Endothelial cell (in vitro differentiated cells): ENCODE measurements around the gene HS3ST3B1. TPM values are rescaled to one million over a fixed set of nuclear protein-coding genes. Genes with fewer than 3 reads are reported as not detected.

Experiments used
- DNase-seq: peaks from one replicate; pipeline ENCODE4 v3.0.0; 2021; ENCODE audit warnings: low spot score
- H3K27ac Mint-ChIP-seq: one replicate; pipeline ENCODE4 v1.8.0; 2021; ENCODE audit warnings: mixed read lengths, inconsistent platforms; ENCODE audit not compliant: unreplicated experiment
- H3K27me3 Mint-ChIP-seq: one replicate; pipeline ENCODE4 v1.8.0; 2021; ENCODE audit warnings: mild to moderate bottlenecking, moderate library complexity, mixed read lengths, inconsistent platforms; ENCODE audit not compliant: unreplicated experiment
- H3K36me3 Mint-ChIP-seq: one replicate; pipeline ENCODE4 v1.8.0; 2021; ENCODE audit warnings: mild to moderate bottlenecking, low read depth, mixed read lengths, inconsistent platforms; ENCODE audit not compliant: unreplicated experiment
- H3K4me1 Mint-ChIP-seq: one replicate; pipeline ENCODE4 v1.8.0; 2021; ENCODE audit warnings: mild to moderate bottlenecking, mixed read lengths, inconsistent platforms; ENCODE audit not compliant: unreplicated experiment
- H3K4me3 Mint-ChIP-seq: one replicate; pipeline ENCODE4 v1.8.0; 2021; ENCODE audit warnings: mild to moderate bottlenecking, mixed read lengths, inconsistent platforms; ENCODE audit not compliant: unreplicated experiment
- H3K9me3 Mint-ChIP-seq: one replicate; pipeline ENCODE4 v1.8.0; 2021; ENCODE audit warnings: mixed read lengths, inconsistent platforms; ENCODE audit not compliant: unreplicated experiment
- CTCF ChIP-seq: fragments of 200-600 bp; sonication (generic); IDR thresholded peaks from one replicate; pipeline ENCODE4 v1.5.0; 2021; ENCODE audit warnings: antibody characterized with exemption; ENCODE audit not compliant: unreplicated experiment
- total RNA-seq: library from RNA; stranded (reverse); fragmentation: NEBNext Ultra II Directional; extraction: Animal tissue kit (Norgen Biotek cat#: 25700); gene quantifications from one replicate; pipeline ENCODE4 v1.2.1, GENCODE V29; 2021; ENCODE audit not compliant: unreplicated experiment

HS3ST3B1 gene
- total RNA-seq, 1 donor from 2014 or later = 8.5 TPM

- H3K4me3 Mint-ChIP-seq = no peak overlapping the region
- no peaks in the 10 kb centered on the region for H3K9me3 Mint-ChIP-seq
- H3K36me3 Mint-ChIP-seq = peaks cover 8% of the 10 kb centered on the region
- H3K4me1 Mint-ChIP-seq = peaks cover 22% of the 10 kb centered on the region
- peaks cover 7% of the 10 kb centered on the region for H3K27me3 Mint-ChIP-seq
- no peak for TF ChIP-seq CTCF
- no peak overlapping the region for H3K27ac Mint-ChIP-seq
- no peak for DNase-seq
These were observed 30.5 kb downstream of the HS3ST3B1 start for GRCh38 chr17:14331225-14331981.

- Mint-ChIP-seq H3K27ac (no peak overlapping the region), H3K4me1 (peaks cover 22% of the 10 kb centered on the region), H3K27me3 (peaks cover 6% of the 10 kb centered on the region), H3K9me3 (no peaks in the 10 kb centered on the region), H3K4me3 (no peak overlapping the region), H3K36me3 (peaks cover 6% of the 10 kb centered on the region)
- no peak for DNase-seq
- no peak for TF ChIP-seq CTCF
These were observed 31.1 kb downstream of the HS3ST3B1 start for GRCh38 chr17:14331982-14332298.

DNA sequence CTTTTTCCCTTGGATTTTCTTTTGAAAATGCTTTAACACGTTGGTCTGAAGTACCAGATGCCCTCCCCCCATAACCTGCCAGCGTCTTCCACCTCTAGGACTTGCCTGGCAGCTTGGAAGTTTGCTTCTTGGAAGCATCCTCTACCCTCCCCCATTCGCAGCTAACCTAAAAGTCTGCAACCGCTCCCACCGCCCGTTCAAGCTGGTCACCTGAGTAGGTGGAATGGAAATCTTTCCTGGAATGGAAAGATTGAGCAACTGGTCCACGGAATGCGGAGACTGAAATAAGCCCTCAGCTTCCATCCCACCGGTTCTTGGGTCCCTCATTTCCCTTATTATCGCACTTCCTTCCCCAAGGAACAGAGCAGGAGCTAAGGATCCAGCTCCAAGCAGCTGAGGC, 31.4 kb downstream of the HS3ST3B1 start:
- no peak for TF ChIP-seq CTCF
- Mint-ChIP-seq H3K27me3 (peaks cover 6% of the 10 kb centered on the region), H3K36me3 (peaks cover 4% of the 10 kb centered on the region), H3K4me1 (peaks cover 24% of the 10 kb centered on the region), H3K9me3 (no peaks in the 10 kb centered on the region), H3K27ac (no peak overlapping the region), H3K4me3 (no peak overlapping the region)
- no peak for DNase-seq

DNA sequence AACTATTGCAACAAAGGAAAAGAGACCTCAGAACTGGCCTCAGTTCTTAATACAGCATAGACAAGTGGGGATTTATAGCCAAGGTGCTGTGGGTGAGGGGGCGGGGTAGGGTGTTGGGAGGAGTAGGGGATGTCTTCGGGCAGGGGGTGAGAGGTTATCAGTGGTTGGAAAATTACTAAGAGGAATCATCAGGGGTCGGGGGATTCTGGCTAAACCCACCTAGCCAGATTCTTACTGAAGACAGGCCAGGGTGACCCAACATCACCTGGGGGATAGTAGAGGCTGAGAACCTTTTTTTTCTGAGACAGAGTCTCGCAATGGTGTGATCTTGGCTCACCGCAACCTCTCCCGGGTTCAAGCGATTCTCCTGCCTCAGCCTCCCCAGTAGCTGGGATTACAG, 32.6 kb downstream of the HS3ST3B1 start:
- Mint-ChIP-seq H3K27me3 (peaks cover 6% of the 10 kb centered on the region), H3K36me3 (peaks cover 4% of the 10 kb centered on the region), H3K27ac (no peak overlapping the region), H3K9me3 (no peaks in the 10 kb centered on the region), H3K4me3 (no peak overlapping the region), H3K4me1 (peaks cover 24% of the 10 kb centered on the region)
- no peak for DNase-seq
- no peak for TF ChIP-seq CTCF

DNA sequence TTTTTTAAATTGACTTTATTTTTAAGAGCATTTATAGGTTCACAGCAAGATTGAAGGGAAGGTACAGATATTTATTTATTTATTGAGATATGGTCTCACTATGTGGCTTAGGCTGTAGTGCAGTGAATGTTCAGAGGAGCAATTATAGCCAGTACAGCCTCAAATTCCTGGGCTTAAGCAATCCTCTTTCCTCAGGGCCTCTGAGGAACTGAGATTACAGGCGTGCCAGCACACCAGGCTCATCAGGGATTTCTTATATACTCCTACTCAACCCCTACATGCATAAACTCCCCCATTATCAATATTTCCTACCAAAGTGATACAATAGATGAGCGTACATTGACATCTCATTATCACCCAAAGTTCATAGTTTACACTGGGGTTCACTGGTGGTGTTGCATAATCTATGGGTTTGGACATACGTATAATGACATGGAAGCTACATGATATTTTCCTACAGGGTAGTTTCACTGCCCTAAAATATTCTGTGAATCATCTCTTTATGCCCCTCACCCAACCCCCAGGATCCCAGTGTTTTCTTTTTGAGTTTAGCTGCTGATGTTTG, 33.5 kb downstream of the HS3ST3B1 start:
- Mint-ChIP-seq H3K9me3 (no peaks in the 10 kb centered on the region), H3K4me3 (no peak overlapping the region), H3K36me3 (peaks cover 4% of the 10 kb centered on the region), H3K27me3 (peaks cover 6% of the 10 kb centered on the region), H3K27ac (peak overlapping the region; percentile 18), H3K4me1 (peaks cover 24% of the 10 kb centered on the region)
- TF ChIP-seq CTCF = no peak
- DNase-seq = no peak
